PC-3 (cell line): ENCODE measurements around the gene NLRP9. TPM values are rescaled to one million over a fixed set of nuclear protein-coding genes. Genes with fewer than 3 reads are reported as not detected.

Source experiments
- ATAC-seq: fragments of 200-7000 bp; cut with Tn5 transposase; 2 replicates; pipeline ENCODE4 v1.9.1; 2020; ENCODE audit warnings: mild to moderate bottlenecking, moderate library complexity
- BruUV-seq: library from RNA; stranded (reverse); fragments of 400-500 nt; replicated peaks from 2 replicates; lab custom pipeline; 2021; lab: Mats Ljungman, UMichigan
- CTCF ChIA-PET: fragments of 300-600 bp; sonication (Branson Sonifier 250); formaldehyde crosslinking; loops from one replicate; lab custom pipeline; 2022; ENCODE audit warnings: antibody characterized with exemption; lab: Charles Lee
- POLR2A ChIA-PET: fragments of 300-600 bp; sonication (Branson Sonifier 250); formaldehyde crosslinking; loops from one replicate; lab custom pipeline; 2022; ENCODE audit warnings: antibody characterized with exemption; ENCODE audit not compliant: unreplicated experiment; lab: Charles Lee
- DNase-seq: peaks from one replicate; pipeline ENCODE4 v3.0.0-alpha.2; 2015
- H2AFZ ChIP-seq: fragments of 300-600 bp; sonication (generic); 2 replicates; pipeline ENCODE4 v1.6.0; 2016; ENCODE audit warnings: antibody characterized with exemption, low read length
- H3F3A ChIP-seq: fragments of 300-600 bp; sonication (generic); one replicate; pipeline ENCODE4 v1.6.0; 2017; ENCODE audit warnings: antibody characterized with exemption, low read length, control low read depth, mild to moderate bottlenecking; ENCODE audit not compliant: unreplicated experiment
- H3K27ac ChIP-seq: fragments of 300-600 bp; sonication (generic); 2 replicates; pipeline ENCODE4 v1.5.1; 2016; ENCODE audit warnings: mild to moderate bottlenecking, low read length
- H3K27me3 ChIP-seq: fragments of 300-600 bp; sonication (generic); 2 replicates; pipeline ENCODE4 v1.6.1; 2016; ENCODE audit warnings: low read length, mixed read lengths
- H3K36me3 ChIP-seq: fragments of 300-600 bp; sonication (generic); 2 replicates; pipeline ENCODE4 v1.6.1; 2016; ENCODE audit warnings: low read depth, mixed run types, low read length, mixed read lengths
- H3K4me1 ChIP-seq: fragments of 300-600 bp; sonication (generic); 2 replicates; pipeline ENCODE4 v1.5.1; 2016; ENCODE audit warnings: low read length; ENCODE audit not compliant: insufficient read depth
- H3K4me2 ChIP-seq: fragments of 300-600 bp; sonication (generic); 2 replicates; pipeline ENCODE4 v1.6.0; 2016; ENCODE audit warnings: low read length
- H3K4me3 ChIP-seq: fragments of 300-600 bp; sonication (generic); 2 replicates; pipeline ENCODE4 v1.5.1; 2016; ENCODE audit warnings: mild to moderate bottlenecking, low read length, mixed read lengths
- H3K79me2 ChIP-seq: fragments of 300-600 bp; sonication (generic); 2 replicates; pipeline ENCODE4 v1.6.1; 2017; ENCODE audit warnings: low read length, mixed read lengths
- H3K9ac ChIP-seq: fragments of 300-600 bp; sonication (generic); 2 replicates; pipeline ENCODE4 v1.6.0; 2016; ENCODE audit warnings: mild to moderate bottlenecking, low read length
- H3K9me2 ChIP-seq: fragments of 300-600 bp; sonication (generic); replicated peaks from 2 replicates; pipeline ENCODE4 v1.6.1; 2016; ENCODE audit warnings: mixed run types, low read length, mixed read lengths
- H3K9me3 ChIP-seq: fragments of 300-600 bp; sonication (generic); 2 replicates; pipeline ENCODE4 v1.6.1; 2016; ENCODE audit warnings: low read length, mixed read lengths
- H4K20me1 ChIP-seq: fragments of 300-600 bp; sonication (generic); 2 replicates; pipeline ENCODE4 v1.6.1; 2016; ENCODE audit warnings: low read length, mixed read lengths
- CTCF ChIP-seq: fragments of 300-600 bp; sonication (generic); conservative IDR thresholded peaks from 2 replicates; pipeline ENCODE4 v1.5.1; 2017; ENCODE audit warnings: antibody characterized with exemption, low read depth, mild to moderate bottlenecking, low read length
- EZH2 ChIP-seq: fragments of 300-600 bp; sonication (generic); IDR thresholded peaks from one replicate; pipeline ENCODE4 v1.6.1; 2017; ENCODE audit warnings: antibody characterized with exemption, mild to moderate bottlenecking, low read length; ENCODE audit not compliant: unreplicated experiment
- EZH2phosphoT487 ChIP-seq: fragments of 300-600 bp; sonication (generic); IDR thresholded peaks from 2 replicates; pipeline ENCODE4 v1.6.1; 2018; ENCODE audit warnings: mild to moderate bottlenecking, antibody characterized with exemption, low read length, borderline replicate concordance
- intact Hi-C: fragments of 100-400 bp; cut with micrococcal nuclease; formaldehyde crosslinking; loops from 2 replicates; pipeline ENCODE4 v1.9.0; 2023
- total RNA-seq: library from RNA; depleted of rRNA; stranded (reverse); fragments of >200 nt; gene quantifications from 2 replicates; pipeline ENCODE4 v1.2.3, GENCODE V29; 2014

NLRP9 gene
- total RNA-seq, 1 experiment from 2014 or later: not detected

GRCh38 chr19:55696301-55697068 lies 41.7 kb downstream of the NLRP9 start:
- CTCF ChIA-PET: no interaction called here
- no peak overlapping the region for H3K27ac ChIP-seq
- H3K4me1 ChIP-seq: no peaks in the 10 kb centered on the region
- H4K20me1 ChIP-seq: no peaks in the 10 kb centered on the region
- BruUV-seq: no TSS peak
- H3K79me2 ChIP-seq: no peaks in the 10 kb centered on the region
- H3K9ac ChIP-seq: no peak overlapping the region
- H3K4me3 ChIP-seq: no peak overlapping the region
- POLR2A ChIA-PET: no interaction called here
- H3K36me3 ChIP-seq: peaks cover 27% of the 10 kb centered on the region
- no peaks in the 10 kb centered on the region for H3K9me2 ChIP-seq
- TF ChIP-seq CTCF (no peak), EZH2 (no peak), EZH2phosphoT487 (no peak)
- no peak for ATAC-seq
- H2AFZ ChIP-seq: no peak overlapping the region
- no peaks in the 10 kb centered on the region for H3F3A ChIP-seq
- no peaks in the 10 kb centered on the region for H3K27me3 ChIP-seq
- H3K9me3 ChIP-seq: no peaks in the 10 kb centered on the region
- intact Hi-C loops: no loop called here
- no peak overlapping the region for H3K4me2 ChIP-seq
- DNase-seq: no peak

GRCh38 chr19:55695511-55696290 lies 42.5 kb downstream of the NLRP9 start:
- Histone ChIP-seq H3K4me2 (no peak overlapping the region), H3K9me3 (no peaks in the 10 kb centered on the region), H3K4me1 (no peaks in the 10 kb centered on the region), H3K9me2 (no peaks in the 10 kb centered on the region), H3K79me2 (no peaks in the 10 kb centered on the region), H3K27me3 (no peaks in the 10 kb centered on the region), H3K9ac (no peak overlapping the region), H2AFZ (no peak overlapping the region), H3K36me3 (peaks cover 31% of the 10 kb centered on the region), H4K20me1 (no peaks in the 10 kb centered on the region), H3K27ac (no peak overlapping the region), H3F3A (no peaks in the 10 kb centered on the region), H3K4me3 (no peak overlapping the region)
- CTCF ChIA-PET: no interaction called here
- TSS peak; percentile 61 for BruUV-seq
- TF ChIP-seq EZH2phosphoT487: no peak
- no peak for TF ChIP-seq CTCF
- TF ChIP-seq EZH2: no peak
- intact Hi-C loops: no loop called here
- no peak for DNase-seq
- ATAC-seq: no peak
- POLR2A ChIA-PET: no interaction called here
